Stomach (tissue), 9 donors: ENCODE measurements around the gene PCNX1. TPM values are rescaled to one million over a fixed set of nuclear protein-coding genes. Genes with fewer than 3 reads are reported as not detected.

Experiments
- DNase-seq, 2 donors: peaks; one replicate each; pipeline versions ENCODE4 v3.0.0 to v3.0.0-alpha.2; 2013 to 2019
- H3K27ac ChIP-seq, 5 donors: fragments of 200-600 bp in 4 of 5; sonication (generic) in 4 of 5; one replicate each; pipeline ENCODE4 v1.5.1; 2013 to 2019; ENCODE audit warnings: mild to moderate bottlenecking in 1 of 5, moderate library complexity in 1 of 5
- H3K27me3 ChIP-seq, 3 donors: fragments of 200-600 bp; sonication (generic); one replicate each; pipeline ENCODE4 v1.5.1; 2017 to 2019; ENCODE audit warnings: mixed run types in 1 of 3
- H3K36me3 ChIP-seq, 4 donors: fragments of 200-600 bp; sonication (generic); 1 replicate in 3 of 4; 2 replicates in 1 of 4; pipeline ENCODE4 v1.5.1; 2016 to 2019
- H3K4me1 ChIP-seq, 4 donors: fragments of 200-600 bp; sonication (generic); one replicate each; pipeline ENCODE4 v1.5.1; 2016 to 2019
- H3K4me3 ChIP-seq, 4 donors: fragments of 200-600 bp; sonication (generic) in 3 of 4; one replicate each; pipeline ENCODE4 v1.5.1; 2016 to 2019; ENCODE audit warnings: mild to moderate bottlenecking in 1 of 4
- H3K9me3 ChIP-seq, 4 donors: fragments of 200-600 bp; sonication (generic); one replicate each; pipeline ENCODE4 v1.5.1; 2016 to 2019
- EP300 ChIP-seq: sonication (generic); formaldehyde crosslinking; IDR thresholded peaks from one replicate; pipeline ENCODE4 v1.6.1; 2017; ENCODE audit warnings: antibody characterized with exemption
- POLR2A ChIP-seq, 4 donors: fragments of 450-650 bp; IDR thresholded peaks; one replicate each; pipeline ENCODE4 v1.6.1; 2016; ENCODE audit warnings: antibody characterized with exemption in 4 of 4, control low read depth in 2 of 4, mild to moderate bottlenecking in 1 of 4, moderate library complexity in 1 of 4
- POLR2AphosphoS5 ChIP-seq, 3 donors: sonication (generic); formaldehyde crosslinking; IDR thresholded peaks; one replicate each; pipeline ENCODE4 v1.6.1; 2016; ENCODE audit warnings: antibody characterized with exemption in 3 of 3
- WGBS, 5 donors: extraction: QIAGEN DNeasy Blood & Tissue Kit in 3 of 5; methylation state at CpG; one replicate each; pipeline versions ENCODE4 v1.1.5 to v1.1.7; 2013 to 2018; 5-methylcytosine and 5-hydroxymethylcytosine counted together
- intact Hi-C: fragments of 100-400 bp; cut with DNase I; formaldehyde crosslinking; loops from one replicate; pipeline ENCODE4 v1.15.1; 2023; ENCODE audit warnings: low total_unique reads
- polyA plus RNA-seq, 3 donors: library from polyadenylated mRNA; stranded (reverse); fragments of 200-250 nt; gene quantifications; one replicate each; pipeline ENCODE4 v1.2.3, GENCODE V29; 2013
- total RNA-seq, 5 donors: library from RNA; depleted of rRNA; stranded (reverse); fragments of >200 nt; gene quantifications; one replicate each; pipeline versions ENCODE4 v1.1.0 to v1.2.3, GENCODE V29; 2014 to 2016
- TF ChIP-seq, protein P1 (sequence below), 7 experiments: fragments of 450-650 bp in 4 of 7; fragments of 200-600 bp in 3 of 7; sonication (generic) in 3 of 7; IDR thresholded peaks; one replicate each; pipeline ENCODE4 v1.5.1; 2016 to 2019; ENCODE audit warnings: antibody characterized with exemption in 7 of 7, control low read depth in 2 of 7, mild to moderate bottlenecking in 1 of 7
- donor health status: healthy with polysubstance abuse.
- donor health status: Bipolar disorder and iron deficiency.
- donor health status: healthy.

Gene PCNX1
- total and polyA plus RNA-seq, 8 donors, result 2.3 to 198 (median 43.6) TPM

DNA sequence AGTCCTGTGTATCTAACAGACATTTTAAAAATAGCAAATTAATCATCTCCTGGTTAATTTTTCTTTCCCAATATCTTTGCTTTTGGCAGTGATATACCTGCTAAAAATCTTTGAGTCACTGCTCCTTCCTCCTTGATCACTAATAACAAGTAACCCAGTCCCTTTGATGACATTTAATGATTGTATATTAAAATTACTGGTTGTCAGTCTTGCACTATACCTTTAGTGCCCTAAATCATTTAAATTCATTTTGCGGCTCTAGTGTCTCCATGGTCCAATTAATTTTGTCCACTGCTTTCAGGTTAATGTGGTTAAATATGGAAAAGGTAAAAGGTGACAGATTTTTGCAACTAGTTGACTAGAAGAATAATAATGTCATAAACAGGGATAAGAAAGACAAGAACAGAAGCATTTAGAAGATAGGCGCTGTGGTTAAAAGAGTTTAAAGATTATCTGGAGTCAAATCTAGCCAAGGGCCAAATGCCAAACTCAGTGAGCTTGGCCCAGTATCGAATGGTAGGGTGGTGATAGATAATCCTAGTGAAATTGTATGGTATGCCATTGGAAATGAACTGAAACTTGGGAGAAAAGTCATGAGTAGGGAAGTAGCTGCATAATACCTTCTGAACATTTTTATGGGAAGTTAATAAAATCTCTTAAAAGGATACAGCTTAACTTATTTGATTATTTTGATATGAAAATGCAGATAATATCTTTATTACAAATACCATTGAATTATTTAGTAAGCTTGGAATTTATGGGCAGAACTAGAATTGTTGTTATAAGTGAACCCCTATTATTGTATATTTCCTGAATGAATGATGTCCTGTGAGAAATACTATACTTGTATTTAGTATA, 115.0 kb downstream of the PCNX1 start:
- Histone ChIP-seq H3K4me1 (no peaks in the 10 kb centered on the region), H3K9me3 (peaks cover 0 to 5% (median 0%) of the 10 kb centered on the region in 4 donors), H3K36me3 (peaks cover 16 to 67% (median 51%) of the 10 kb centered on the region in 4 donors), H3K27ac (no peak overlapping the region), H3K4me3 (no peak overlapping the region), H3K27me3 (no peaks in the 10 kb centered on the region)
- WGBS, 5 donors, result 87 to 92% (median 91%) methylated on average over 3 of the region's 3 CpGs
- TF ChIP-seq POLR2AphosphoS5 (IDR thresholded peaks at IDR 0.05) (no peak), POLR2A (IDR thresholded peaks at IDR 0.05) (no peak), EP300 (no peak)
- TF ChIP-seq, protein P1, sequence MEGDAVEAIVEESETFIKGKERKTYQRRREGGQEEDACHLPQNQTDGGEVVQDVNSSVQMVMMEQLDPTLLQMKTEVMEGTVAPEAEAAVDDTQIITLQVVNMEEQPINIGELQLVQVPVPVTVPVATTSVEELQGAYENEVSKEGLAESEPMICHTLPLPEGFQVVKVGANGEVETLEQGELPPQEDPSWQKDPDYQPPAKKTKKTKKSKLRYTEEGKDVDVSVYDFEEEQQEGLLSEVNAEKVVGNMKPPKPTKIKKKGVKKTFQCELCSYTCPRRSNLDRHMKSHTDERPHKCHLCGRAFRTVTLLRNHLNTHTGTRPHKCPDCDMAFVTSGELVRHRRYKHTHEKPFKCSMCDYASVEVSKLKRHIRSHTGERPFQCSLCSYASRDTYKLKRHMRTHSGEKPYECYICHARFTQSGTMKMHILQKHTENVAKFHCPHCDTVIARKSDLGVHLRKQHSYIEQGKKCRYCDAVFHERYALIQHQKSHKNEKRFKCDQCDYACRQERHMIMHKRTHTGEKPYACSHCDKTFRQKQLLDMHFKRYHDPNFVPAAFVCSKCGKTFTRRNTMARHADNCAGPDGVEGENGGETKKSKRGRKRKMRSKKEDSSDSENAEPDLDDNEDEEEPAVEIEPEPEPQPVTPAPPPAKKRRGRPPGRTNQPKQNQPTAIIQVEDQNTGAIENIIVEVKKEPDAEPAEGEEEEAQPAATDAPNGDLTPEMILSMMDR (IDR thresholded peaks at IDR 0.05), result no peak
- intact Hi-C loops, result no loop called here
- DNase-seq, result no peak

DNA sequence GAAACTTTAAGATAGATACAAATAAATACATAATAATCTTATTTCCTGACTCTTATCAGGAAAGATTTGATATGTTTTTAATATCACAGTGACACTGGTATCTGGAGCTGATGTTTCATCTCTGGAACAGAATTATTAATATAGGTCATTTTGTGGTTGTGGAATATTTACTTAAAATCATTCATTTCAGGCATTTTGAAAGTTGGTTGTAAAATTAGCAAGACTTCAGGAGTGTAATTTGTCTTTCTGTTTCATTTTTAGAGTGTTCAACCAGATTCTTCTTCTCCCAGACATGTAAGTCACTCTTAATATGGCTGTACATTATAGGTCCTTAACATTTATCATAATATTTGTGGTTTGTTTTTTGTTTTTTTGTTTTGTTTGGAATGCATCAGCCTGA, 115.7 kb downstream of the PCNX1 start:
- Histone ChIP-seq H3K27ac (no peak overlapping the region), H3K9me3 (peaks cover 0 to 5% (median 0%) of the 10 kb centered on the region in 4 donors), H3K27me3 (no peaks in the 10 kb centered on the region), H3K4me1 (no peaks in the 10 kb centered on the region), H3K36me3 (peaks cover 16 to 68% (median 57%) of the 10 kb centered on the region in 4 donors), H3K4me3 (no peak overlapping the region)
- TF ChIP-seq POLR2A (IDR thresholded peaks at IDR 0.05) (no peak), POLR2AphosphoS5 (IDR thresholded peaks at IDR 0.05) (no peak), EP300 (no peak)
- TF ChIP-seq, protein P1 (IDR thresholded peaks at IDR 0.05), result no peak
- intact Hi-C loops, result no loop called here
- no peak for DNase-seq

DNA sequence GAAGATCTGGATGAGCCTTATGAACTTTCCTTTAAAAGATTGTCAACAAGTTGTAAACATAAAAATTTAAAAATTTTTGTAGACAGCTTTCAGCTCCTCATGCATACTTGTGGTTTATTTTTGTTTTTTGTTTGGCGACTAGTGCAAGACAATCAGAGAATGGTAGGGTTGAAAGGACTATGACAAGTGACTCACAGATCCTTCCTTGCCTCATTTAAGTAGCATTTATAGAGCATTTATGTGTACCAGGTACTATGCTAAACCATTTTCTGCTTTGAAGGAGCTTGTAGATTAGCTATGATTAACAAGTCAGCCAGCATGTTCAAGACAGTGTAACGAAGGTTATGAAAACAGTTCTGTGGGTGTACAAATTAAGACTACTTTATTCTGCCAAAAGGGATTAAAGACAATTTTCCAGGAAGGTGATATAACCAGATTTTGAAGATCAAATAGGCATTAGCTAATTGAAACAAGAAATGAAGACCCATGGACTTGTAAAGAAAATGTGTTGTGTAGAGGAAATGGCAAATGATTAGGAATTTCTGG, 122.0 kb downstream of the PCNX1 start:
- Histone ChIP-seq H3K9me3 (no peaks in the 10 kb centered on the region), H3K36me3 (peaks cover 17 to 78% (median 73%) of the 10 kb centered on the region in 4 donors), H3K4me3 (no peak overlapping the region), H3K4me1 (no peaks in the 10 kb centered on the region), H3K27me3 (no peaks in the 10 kb centered on the region), H3K27ac (no peak overlapping the region)
- 89 to 97% (median 93%) methylated on average over 2 of the region's 2 CpGs for WGBS, 5 donors
- DNase-seq, result no peak
- no peak for TF ChIP-seq POLR2A (IDR thresholded peaks at IDR 0.05)
- TF ChIP-seq EP300, result no peak
- TF ChIP-seq, protein P1 (IDR thresholded peaks at IDR 0.05), result no peak
- TF ChIP-seq POLR2AphosphoS5 (IDR thresholded peaks at IDR 0.05), result no peak
- intact Hi-C loops, result no loop called here

DNA sequence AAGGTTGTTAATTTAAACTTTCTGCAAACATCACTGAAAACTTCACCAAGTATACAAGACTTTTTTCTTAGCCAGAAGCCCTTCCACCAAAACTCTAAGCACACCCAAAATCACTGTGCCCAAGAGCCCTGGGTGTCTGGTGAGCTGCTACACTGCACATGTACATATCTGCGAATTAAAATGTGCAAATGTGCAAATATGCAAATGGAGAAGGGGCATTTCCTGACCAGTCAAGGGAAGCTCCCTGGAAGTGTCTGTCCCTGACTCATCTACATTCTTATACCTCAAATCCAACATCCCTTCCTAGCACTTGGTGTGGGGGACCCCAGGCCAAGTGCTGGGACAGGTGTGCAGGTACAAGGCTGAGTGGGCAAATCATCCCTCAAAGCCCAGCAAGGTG, 123.7 kb downstream of the PCNX1 start:
- Histone ChIP-seq H3K4me1 (no peaks in the 10 kb centered on the region), H3K9me3 (no peaks in the 10 kb centered on the region), H3K4me3 (no peak overlapping the region), H3K27me3 (no peaks in the 10 kb centered on the region), H3K36me3 (peaks cover 20 to 76% (median 75%) of the 10 kb centered on the region in 4 donors), H3K27ac (no peak overlapping the region)
- intact Hi-C loops, result no loop called here
- 88 to 95% (median 89%) methylated on average over 1 of the region's 1 CpG for WGBS, 5 donors
- DNase-seq, result no peak
- TF ChIP-seq, protein P1 (IDR thresholded peaks at IDR 0.05), result no peak
- TF ChIP-seq POLR2A (IDR thresholded peaks at IDR 0.05), result no peak
- no peak for TF ChIP-seq POLR2AphosphoS5 (IDR thresholded peaks at IDR 0.05)
- TF ChIP-seq EP300, result no peak
